Activated CD4-positive, alpha-beta memory T cell treated with anti-CD3 and anti-CD28 coated beads, Interleukin-2, amount 10 ng/mL, durations not matched to agents 7 days and 5 days (primary cell): ENCODE results near the gene OR6Q1. TPM values are rescaled to one million over a fixed set of nuclear protein-coding genes. Genes with fewer than 3 reads are reported as not detected.

Experiments
- CTCF ChIA-PET: fragments of 350-600 bp; sonication (Branson Sonifier 250); formaldehyde crosslinking; loops from one replicate; lab custom pipeline; 2021; ENCODE audit warnings: antibody characterized with exemption, inconsistent platforms; lab: Charles Lee
- POLR2A ChIA-PET: fragments of 350-600 bp; sonication (Branson Sonifier 250); formaldehyde crosslinking; loops from one replicate; lab custom pipeline; 2021; ENCODE audit warnings: antibody characterized with exemption; lab: Charles Lee
- DNase-seq: peaks from one replicate; pipeline ENCODE4 v3.0.0-alpha.2; 2020
- H3K27ac Mint-ChIP-seq: one replicate; pipeline ENCODE4 v1.8.0; 2021; ENCODE audit warnings: mild to moderate bottlenecking, mixed read lengths
- H3K27me3 Mint-ChIP-seq: one replicate; pipeline ENCODE4 v1.8.0; 2021; ENCODE audit warnings: mixed read lengths
- H3K36me3 Mint-ChIP-seq: one replicate; pipeline ENCODE4 v1.8.0; 2021; ENCODE audit warnings: low read depth, mixed read lengths
- H3K4me1 Mint-ChIP-seq: one replicate; pipeline ENCODE4 v1.8.0; 2021; ENCODE audit warnings: mixed read lengths
- H3K4me3 Mint-ChIP-seq: one replicate; pipeline ENCODE4 v1.8.0; 2021; ENCODE audit warnings: mild to moderate bottlenecking, mixed read lengths
- H3K9me3 Mint-ChIP-seq: one replicate; pipeline ENCODE4 v1.8.0; 2021; ENCODE audit warnings: mixed read lengths
- total RNA-seq, 2 experiments: library from RNA; stranded (reverse); gene quantifications; one replicate each; pipeline ENCODE4 v1.2.3, GENCODE V29; 2021

OR6Q1 gene
- total RNA-seq, 2 experiments from 2014 or later: not detected

DNA sequence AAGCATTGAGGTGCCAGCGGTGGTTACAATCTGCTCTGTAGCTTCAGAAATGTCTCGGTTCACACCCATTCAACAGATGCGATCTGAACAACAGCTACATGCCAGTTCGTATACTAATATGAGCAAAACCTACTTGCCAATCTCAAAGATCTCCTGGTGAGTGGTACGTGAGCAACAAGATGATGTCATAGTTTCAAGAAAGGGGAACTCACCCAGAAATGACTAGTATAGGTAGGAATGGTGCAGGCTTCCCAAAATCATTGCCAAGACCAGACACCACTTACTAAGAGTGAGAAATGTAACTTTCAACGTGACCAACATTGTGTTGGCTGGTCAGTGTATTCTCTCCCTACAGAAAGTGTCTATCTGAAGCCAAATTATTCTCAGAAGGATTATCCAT, 31.1 kb downstream of the OR6Q1 start:
- DNase-seq: no peak
- POLR2A ChIA-PET: no interaction called here

GRCh38 chr11:58067685-58068084, 36.9 kb downstream of the OR6Q1 start:
- CTCF ChIA-PET: no interaction called here
- no peak overlapping the region for H3K27ac Mint-ChIP-seq
- H3K4me1 Mint-ChIP-seq: no peaks in the 10 kb centered on the region
- H3K36me3 Mint-ChIP-seq: no peaks in the 10 kb centered on the region
- H3K4me3 Mint-ChIP-seq: no peak overlapping the region
- POLR2A ChIA-PET: no interaction called here
- H3K27me3 Mint-ChIP-seq: no peaks in the 10 kb centered on the region
- DNase-seq: no peak
- H3K9me3 Mint-ChIP-seq: no peaks in the 10 kb centered on the region

More for the DNA sequence above, 31.1 kb downstream of the OR6Q1 start:
- CTCF ChIA-PET: no interaction called here
- no peak overlapping the region for H3K4me3 Mint-ChIP-seq
- no peaks in the 10 kb centered on the region for H3K9me3 Mint-ChIP-seq
- no peaks in the 10 kb centered on the region for H3K27me3 Mint-ChIP-seq
- H3K27ac Mint-ChIP-seq: no peak overlapping the region
- no peaks in the 10 kb centered on the region for H3K4me1 Mint-ChIP-seq
- H3K36me3 Mint-ChIP-seq: no peaks in the 10 kb centered on the region

GRCh38 chr11:58068655-58069054, 37.9 kb downstream of the OR6Q1 start:
- CTCF ChIA-PET: no interaction called here
- Mint-ChIP-seq H3K27ac (no peak overlapping the region), H3K4me3 (no peak overlapping the region), H3K27me3 (no peaks in the 10 kb centered on the region), H3K9me3 (no peaks in the 10 kb centered on the region), H3K4me1 (no peaks in the 10 kb centered on the region), H3K36me3 (no peaks in the 10 kb centered on the region)
- DNase-seq: no peak
- POLR2A ChIA-PET: no interaction called here

DNA sequence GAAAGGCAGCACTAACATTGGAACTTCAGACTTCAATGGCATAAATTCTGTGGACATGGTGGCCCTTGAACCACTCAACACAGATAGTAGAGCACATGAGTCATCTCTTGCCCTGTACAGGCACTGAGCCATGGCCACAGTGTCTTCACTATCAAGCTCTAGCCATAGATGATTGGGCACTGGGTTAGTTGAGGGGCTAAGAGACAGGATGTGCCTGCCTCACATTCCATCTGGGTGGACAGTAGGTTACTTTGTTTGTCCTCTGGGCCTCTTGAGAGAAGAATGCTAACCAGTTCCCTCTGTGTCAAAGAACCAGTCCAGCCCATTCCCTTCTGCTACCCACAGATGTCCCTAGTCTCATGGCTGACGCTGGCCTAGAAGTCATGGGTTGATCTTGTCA, 39.8 kb downstream of the OR6Q1 start:
- Mint-ChIP-seq H3K36me3 (no peaks in the 10 kb centered on the region), H3K4me3 (no peak overlapping the region), H3K4me1 (no peaks in the 10 kb centered on the region), H3K27ac (no peak overlapping the region), H3K9me3 (no peaks in the 10 kb centered on the region), H3K27me3 (no peaks in the 10 kb centered on the region)
- CTCF ChIA-PET: no interaction called here
- POLR2A ChIA-PET: no interaction called here
- DNase-seq: no peak

DNA sequence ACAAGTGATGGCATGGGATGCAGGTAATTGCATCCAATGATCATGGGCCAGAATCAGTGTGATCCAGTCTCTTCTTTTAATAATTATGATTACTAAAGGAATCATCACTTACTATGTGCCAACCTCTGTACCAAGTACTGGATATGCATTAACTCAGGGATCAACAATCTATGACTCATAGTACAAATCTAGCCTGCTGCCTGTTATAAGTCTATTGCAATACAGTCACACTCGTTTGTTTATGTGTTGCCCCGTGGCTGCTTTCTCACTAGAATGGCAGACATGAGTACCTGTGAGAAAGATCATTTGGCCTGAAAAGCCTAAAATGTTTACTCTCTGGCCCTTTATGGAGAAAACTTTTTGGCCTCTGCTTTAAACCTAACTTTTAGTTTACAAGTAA, 45.0 kb downstream of the OR6Q1 start:
- Mint-ChIP-seq H3K9me3 (peaks cover 3% of the 10 kb centered on the region), H3K4me3 (no peak overlapping the region), H3K27me3 (no peaks in the 10 kb centered on the region), H3K36me3 (no peaks in the 10 kb centered on the region), H3K4me1 (no peaks in the 10 kb centered on the region), H3K27ac (no peak overlapping the region)
- POLR2A ChIA-PET: no interaction called here
- CTCF ChIA-PET: no interaction called here
- DNase-seq: no peak

Other genes with a start within 250 kb of the OR6Q1 start
- not detected for gene OR9Q1, start 7.1 kb upstream of the OR6Q1 start, total RNA-seq
- not detected for gene OR9I1, start 94.6 kb downstream of the OR6Q1 start, total RNA-seq
- gene OR9Q2, start 158.1 kb downstream of the OR6Q1 start, total RNA-seq: not detected
- not detected for gene OR1S2, start 173.2 kb downstream of the OR6Q1 start, total RNA-seq
- gene OR1S1, start 181.8 kb downstream of the OR6Q1 start, total RNA-seq: not detected
- not detected for gene OR10Q1, start 198.0 kb downstream of the OR6Q1 start, total RNA-seq
- not detected for gene OR10W1, start 237.3 kb downstream of the OR6Q1 start, total RNA-seq